ELR (cell line): ENCODE measurements around the gene TUBG1.
"Not testable (repeated sequence)": the region's sequence is repeated elsewhere in the genome, so short reads cannot be mapped to it uniquely, and the experiment has no call there.

Experiments used
- DNase-seq: peaks from one replicate; pipeline ENCODE4 v3.0.0-alpha.2; 2015; ENCODE audit warnings: low read depth

Gene TUBG1

DNA sequence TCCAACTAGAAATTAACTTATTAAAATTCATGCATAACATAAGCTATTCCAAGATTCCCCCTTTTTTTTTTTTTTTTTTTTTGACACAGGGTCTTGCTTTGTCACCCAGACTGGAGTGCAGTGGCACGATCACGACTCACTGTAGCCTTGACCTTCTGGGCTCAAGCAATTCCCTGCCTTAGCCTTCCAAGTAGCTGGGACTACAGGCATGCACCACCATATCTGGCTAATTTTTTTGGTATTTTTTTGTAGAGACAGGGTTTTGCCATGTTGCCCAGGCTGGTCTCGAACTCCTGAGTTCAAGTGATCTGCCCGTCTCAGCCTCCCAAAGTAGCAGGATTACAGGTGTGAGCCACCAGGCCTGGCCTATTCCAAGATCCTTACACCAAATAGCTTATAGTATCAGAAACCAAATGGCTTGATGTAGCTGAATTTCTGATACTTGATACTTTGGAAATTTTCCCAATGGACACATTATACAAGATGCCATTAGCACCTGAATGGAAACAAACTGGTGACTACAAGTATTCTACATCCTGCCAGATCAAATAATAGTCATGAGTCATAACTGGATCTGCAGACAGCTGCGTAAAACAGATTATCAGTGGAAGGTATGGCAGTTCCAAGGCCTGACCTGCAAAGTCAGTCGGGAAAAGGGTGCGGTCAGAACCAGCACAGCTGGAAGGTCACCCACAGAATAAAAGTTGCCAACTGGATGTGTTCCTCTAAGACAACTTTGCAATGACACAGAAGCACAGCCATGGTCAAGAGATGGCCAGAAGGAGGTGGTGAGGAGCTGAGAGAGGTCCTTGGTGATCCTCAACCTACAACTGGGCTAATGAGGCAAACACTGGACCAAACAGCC is 14.5 kb downstream of the TUBG1 start:
- DNase-seq = peak; percentile 49

DNA sequence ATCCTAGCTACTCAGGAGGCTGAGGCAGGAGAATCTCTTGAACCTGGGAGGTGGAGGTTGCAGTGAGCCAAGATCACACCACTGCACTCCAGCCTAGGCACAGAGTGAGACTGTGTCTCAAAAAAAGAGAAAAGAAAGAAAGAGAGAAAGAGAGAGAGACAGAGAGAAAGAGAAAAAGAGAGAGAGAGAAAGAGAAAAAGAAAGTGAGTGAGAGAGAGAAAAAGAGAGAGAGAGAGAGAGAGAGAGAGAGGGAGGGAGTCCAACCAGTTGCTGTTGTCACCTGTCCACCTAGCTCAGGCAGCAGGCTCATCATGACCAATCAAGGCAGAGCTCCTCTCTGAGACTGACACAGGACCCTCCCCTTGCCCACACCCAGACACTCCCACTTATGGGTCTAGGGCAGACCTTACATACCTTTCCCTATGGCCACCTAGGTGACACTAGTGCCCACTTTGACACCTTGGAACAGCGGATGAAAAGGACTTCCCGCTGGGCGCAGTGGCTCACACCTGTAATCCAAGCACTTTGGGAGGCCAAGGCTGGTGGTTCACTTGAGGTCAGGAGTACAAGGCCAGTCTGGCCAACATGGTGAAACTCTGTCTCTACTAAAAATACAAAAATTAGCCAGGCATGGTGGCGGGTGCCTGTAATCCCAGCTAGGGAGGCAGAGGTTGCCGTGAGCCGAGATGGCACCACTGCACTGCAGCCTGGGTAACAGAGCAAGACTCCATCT is 17.7 kb downstream of the TUBG1 start:
- DNase-seq = not testable (repeated sequence)

DNA sequence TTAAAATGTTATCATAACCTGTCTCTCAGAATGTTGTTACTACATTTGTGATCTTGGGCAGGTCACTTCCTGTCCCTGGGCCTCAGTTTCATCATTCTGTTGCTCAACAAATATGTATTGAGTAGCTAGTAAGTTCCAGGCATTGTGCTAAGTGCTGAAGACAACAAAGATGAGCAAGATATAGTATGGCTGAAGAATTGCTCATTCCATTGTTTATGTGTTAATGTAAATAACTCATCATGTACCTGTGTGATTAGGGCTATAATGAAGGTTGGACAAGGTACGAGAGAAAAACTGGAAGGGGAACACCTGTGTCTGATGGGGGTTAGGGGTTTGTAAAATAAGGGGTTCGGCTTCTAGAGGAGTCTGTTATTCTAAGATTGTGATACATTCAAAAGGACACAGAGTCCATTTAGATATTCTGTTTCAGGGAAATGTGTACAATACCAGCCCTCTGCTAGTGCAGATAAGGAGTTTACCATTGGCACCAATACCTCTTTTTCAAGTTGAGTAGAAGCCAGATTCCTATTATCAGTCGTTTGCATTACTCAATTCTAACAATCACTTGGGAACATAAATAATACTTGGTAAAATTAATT is 20.0 kb downstream of the TUBG1 start:
- DNase-seq = peak; percentile 17

DNA sequence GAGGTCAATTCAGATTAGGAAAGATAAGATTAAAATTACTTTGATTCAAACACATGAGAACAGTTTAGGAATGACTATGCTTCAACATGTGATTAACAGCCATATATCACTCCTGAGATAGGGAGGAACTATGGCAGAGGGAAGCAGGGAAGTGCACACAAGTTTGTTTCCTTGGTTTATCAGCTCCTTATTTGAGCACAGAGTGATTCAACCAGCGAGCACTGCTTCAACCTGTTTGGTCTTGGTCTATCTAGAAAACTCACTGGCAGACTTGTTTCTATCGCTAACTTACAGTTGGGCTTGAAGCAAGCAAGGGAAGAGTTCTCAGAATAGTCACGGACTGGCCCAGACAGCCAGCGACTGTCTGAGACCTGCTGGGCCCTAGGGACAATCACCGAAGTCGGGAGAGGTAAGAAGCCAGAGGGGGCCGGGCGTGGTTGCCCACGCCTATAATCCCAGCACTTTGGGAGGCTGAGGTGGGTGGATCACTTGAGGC is 23.5 kb downstream of the TUBG1 start:
- no peak for DNase-seq

DNA sequence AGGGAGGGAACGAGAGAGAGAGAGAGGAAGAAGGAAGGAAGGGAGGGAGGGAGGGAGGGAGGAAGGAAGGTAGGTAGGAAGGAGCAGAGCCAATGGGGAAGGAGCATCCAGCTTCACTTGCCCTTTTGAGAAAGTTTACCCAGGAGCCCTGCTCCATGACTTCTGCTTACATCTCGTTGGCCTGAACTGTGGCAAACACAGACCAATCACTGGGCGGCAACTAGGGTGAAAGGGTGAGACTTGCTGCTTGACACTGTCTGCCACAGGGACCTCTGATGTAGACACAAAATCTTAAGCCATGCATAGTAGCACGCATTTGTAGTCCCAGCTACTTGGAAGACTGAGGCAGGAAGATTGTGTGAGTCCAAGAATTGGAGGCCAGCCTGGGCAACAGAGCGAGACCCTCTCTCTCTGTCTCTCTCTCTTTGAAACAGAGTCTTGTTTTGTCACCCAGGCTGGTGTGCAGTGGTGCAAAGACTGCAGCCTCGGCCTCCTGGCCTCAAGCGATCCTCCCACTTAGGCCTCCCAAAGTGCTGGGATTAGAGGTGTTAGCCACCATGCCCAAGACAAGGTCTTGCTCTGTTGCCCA is 30.1 kb downstream of the TUBG1 start:
- no peak for DNase-seq

DNA sequence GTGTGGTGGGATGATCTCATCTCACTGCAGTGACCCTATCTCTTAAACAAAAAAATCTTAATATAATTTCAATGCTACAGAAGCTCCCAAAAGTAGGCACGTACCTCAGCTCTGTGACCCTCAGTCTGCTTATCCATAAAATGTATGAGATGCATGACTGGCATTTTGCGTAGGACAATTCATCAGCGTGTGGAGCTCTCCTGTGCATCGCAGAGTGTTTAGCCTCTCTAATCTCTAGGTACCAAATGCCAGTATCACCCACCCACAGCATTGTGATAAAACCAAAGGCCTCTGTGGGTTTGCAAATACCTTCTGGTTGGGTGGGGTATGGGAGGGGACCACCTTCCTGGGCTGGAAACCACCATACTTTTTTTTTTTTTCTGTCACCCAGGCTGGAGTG is 30.6 kb downstream of the TUBG1 start:
- DNase-seq = no peak

DNA sequence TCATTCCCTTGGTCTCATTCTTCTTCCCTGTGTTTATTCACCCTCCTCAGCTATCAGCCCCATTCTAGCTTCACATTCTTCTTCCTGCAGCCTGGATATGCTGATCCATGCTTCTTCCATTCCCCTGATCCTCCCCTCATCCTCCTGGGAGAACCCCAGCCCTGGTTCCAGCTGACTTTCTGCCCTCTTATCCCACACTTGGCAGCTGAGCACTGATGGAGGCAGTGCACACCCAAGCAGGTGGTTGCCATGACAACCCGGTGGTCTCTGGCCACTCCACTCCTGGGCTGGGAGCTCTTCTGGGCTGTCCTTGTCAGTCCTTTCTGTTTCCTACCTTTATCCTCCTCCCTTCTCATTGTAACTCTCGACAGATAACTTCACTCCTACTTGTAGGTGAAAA is 32.9 kb downstream of the TUBG1 start:
- DNase-seq = no peak

DNA sequence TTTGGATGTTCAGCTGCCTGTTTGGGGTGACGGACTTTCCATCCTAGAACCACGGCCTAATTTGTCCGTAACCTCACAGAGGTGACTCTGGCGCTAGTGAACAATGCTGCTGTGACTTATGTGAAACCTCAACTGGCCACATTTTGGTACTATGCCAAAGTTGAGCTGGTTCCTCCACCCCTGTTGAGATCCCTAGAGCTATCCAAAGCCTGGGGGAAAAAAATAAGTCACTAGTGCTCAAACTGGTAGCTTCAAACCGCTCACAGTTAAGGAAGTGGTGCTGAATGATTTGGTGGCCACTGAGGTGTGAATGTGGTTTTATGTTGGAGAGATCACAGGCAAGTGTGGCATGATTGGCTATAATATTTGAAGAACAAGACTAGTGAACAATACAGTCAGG is 38.3 kb downstream of the TUBG1 start:
- DNase-seq = no peak

DNA sequence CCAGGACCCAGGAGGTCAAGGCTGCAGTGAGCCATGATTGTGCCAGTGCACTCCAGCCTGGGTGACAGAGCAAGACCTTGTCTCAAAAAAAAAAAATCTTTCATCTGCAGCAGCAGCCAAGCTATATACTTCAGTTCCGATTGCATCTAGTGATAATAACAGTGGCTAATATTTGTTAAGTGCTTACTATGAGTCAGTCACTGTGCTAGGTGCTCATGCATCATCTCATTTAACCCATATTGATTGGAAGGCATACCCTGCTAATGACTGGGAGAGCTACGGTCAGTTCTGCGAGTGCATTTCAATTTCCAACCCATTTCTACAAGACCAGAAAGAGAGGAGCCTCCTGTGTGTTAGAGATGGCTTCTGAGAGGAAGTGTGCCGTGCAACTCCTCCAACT is 41.9 kb downstream of the TUBG1 start:
- DNase-seq = no peak

DNA sequence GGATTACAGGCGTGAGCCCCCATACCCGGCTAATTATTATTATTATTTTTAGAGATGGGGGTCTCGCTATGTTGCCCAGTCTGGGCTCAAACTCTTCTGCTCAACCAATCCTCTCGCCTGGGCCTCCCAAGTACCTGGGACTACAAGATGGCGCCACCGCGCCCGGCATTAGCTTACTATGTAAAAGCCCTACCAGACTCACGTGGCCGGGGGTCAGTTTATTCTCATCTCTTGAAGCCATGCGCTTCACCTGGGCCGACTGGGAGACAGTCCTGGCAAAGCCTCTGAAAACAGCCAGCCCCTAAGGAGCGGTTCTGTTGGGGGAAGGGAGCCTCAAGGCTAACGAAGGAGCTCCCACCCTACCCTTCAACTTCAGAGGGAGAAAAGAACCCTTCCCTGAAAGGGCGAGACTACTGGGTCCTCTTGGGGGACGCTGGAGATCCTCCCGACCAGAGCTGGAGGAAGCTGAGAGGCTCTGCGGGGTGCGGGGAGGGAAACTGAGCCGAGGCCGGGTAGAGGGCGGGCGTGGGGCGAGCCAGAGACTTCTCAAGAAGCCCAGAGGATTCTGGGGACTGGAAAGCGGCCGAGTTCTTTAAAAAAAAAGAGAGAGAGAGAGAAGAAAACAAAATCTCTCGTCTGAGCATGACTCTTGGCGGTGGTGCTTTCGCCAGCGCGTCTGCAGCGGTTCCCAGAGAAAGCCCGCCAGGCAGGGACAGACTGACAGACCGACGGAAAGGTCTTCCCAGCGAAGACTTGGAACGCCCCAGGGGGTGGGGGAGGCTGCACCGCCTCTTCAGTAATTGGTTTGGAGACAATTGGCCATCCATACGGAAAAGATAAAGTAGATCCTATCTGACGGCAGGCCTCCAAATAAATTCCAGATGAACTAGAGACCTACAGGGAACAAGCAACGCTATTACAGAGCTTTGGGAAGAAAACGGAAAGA is 44.0 kb downstream of the TUBG1 start:
- DNase-seq = peak; percentile 73

DNA sequence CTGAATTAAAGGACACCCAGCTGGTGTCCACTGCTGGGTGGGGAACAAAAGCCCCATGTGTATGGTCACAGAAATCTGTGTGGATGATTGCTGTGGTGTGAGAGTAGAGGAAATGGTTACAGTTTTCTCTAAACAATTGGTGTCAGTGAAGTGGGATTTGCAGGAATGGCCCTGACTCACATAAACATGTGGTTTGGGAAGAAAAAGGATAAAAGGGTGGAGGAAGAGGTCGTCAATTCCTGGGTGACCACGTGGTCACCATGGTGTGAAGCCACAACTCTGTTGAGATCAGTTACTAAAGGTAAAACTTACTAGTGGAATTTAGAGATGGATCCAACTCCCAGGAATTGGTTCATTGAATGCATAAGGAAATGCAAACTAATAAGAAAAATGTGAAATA is 46.0 kb downstream of the TUBG1 start:
- DNase-seq = peak; percentile 93

DNA sequence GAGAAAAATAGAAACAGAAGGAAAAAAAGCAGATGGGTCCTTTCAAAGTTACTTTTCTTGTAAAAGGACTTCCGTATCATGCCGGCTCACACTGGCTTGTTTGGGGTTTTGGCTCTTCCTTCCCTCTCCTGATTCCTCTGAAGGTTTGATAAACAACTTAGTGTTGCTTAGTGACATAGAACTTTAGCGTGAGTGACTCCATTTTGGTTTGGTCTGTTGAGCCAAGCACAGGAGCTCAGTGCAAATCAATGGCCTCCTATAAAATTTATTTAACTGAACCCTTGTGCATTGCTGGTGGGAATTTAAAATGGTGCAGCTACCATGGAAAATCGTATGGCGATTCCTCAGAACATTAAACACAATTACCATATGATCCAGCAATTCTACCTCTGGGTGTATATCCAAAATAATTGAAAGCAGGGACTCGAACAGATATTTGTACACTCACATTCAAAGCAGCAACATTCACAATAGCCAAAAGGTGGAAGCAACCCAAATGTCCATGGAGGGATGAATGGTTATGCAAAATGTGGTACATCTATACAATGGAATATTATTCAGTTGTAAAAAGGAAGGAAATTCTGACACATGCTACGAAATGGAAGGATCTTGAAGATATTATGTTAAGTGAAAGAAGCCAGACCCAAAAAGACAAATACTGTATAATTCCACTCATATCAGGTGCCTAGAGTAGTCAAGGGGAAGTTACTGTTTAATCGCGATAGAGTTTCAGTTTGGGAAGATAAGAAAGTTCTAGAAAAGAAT is 48.5 kb downstream of the TUBG1 start:
- DNase-seq = no peak

DNA sequence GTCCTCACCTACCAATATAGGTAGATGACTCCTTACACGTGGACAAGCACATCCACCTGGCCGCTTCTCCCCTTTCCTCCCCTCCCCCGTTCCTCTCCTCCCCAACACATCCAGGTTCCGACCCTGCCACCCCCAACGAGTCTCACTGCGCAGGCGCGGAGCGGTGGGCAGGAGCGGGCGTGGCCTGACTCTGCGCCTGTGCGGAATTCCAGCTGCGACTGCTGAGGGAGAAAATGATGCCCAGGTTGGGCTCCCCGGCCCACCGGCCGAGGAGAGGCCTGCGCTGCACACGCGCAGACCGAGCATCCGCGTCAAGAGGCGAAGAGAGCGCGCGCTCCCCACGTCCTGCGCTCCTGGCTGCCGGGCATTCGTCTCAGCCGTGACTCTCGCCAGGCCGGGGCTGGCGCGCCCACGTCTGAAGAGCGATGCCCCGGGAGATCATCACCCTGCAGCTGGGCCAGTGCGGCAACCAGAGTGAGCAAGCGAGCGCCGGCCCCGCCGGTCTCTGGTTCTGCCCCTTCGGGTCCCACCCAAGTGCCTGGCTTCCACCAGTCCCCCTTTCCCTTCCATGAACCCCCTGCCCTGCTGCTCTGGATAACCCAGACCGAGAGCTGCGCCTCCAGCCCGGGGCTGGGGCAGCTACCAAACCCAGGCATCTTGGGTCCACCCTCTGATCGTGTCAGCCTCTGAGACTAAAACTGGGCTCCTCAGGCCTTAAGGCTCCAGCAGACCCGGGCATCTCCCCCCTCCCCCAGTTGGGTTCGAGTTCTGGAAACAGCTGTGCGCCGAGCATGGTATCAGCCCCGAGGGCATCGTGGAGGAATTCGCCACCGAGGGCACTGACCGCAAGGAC is 49.8 kb downstream of the TUBG1 start, which contains the start of gene TUBG2:
Gene TUBG2, plus strand, starts transcription at position 206 of the 853 bp plus-strand sequence. Its CDS starts 220 bp downstream, at position 426.
- peak; percentile 95 for DNase-seq

DNA sequence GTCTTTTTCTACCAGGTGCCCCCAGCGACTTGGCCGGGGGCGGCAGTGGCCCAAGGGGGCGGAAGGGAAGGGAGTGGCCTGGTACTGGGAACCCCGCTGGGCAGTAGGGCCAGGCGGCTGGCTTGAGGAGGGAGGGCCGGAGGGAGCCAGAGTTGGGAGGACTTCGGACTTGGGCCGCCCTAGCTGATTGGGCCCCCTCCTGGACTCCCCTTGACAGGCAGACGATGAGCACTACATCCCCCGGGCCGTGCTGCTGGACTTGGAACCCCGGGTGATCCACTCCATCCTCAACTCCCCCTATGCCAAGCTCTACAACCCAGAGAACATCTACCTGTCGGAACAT is 50.4 kb downstream of the TUBG1 start:
- DNase-seq = not testable (repeated sequence)

DNA sequence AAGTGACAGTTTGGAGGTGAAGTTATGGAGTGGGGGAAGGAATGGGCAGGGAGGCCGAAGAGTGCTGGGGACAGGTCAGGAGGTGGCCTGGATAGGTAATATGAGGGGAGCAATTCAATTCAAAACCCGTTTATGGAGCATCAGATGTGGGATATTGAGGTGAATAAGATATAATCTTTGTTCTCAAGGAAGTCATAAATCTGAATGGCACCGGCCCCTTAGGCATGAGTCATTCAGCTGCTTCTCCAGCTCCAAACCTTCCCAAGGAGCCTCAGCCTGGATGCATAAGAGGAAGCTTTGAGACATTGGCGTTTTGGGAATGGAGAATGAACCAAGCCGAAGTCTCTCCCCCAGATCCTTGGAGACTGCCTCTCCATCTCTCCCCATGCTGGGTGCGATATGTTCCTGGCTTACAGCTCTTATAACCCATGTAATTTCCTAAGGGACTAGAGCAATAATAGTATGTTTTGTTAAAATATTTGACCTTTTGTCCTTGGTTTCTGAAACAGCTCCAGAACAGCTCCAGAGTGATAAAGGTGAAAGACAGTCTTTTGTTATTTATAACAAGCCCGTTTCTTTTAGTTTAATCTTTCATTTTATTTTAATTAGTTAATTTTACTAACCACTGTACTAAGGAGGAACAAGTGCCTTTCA is 51.3 kb downstream of the TUBG1 start:
- DNase-seq = peak; percentile 94
